CD4-positive, alpha-beta memory T cell (primary cell): Measurements from ENCODE around the gene BRMS1L. TPM values are rescaled to one million over a fixed set of nuclear protein-coding genes. Genes with fewer than 3 reads are reported as not detected.

ENCODE experiments used
- CTCF ChIA-PET: fragments of 350-600 bp; sonication (Branson Sonifier 250); formaldehyde crosslinking; loops from one replicate; lab custom pipeline; 2021; ENCODE audit warnings: inconsistent platforms; ENCODE audit not compliant: partially characterized antibody; lab: Charles Lee
- POLR2A ChIA-PET: fragments of 350-600 bp; sonication (Branson Sonifier 250); formaldehyde crosslinking; loops from one replicate; lab custom pipeline; 2021; ENCODE audit not compliant: partially characterized antibody; lab: Charles Lee
- DNase-seq, 5 donors: peaks; one replicate each; pipeline versions ENCODE4 v3.0.0 to v3.0.0-alpha.2; 2020 to 2022; ENCODE audit warnings: mixed read lengths in 1 of 5
- H3K27ac ChIP-seq: one replicate; pipeline ENCODE4 v1.7.0; 2013; ENCODE audit warnings: low read depth, low read length
- H3K27me3 ChIP-seq: 2 replicates; pipeline ENCODE4 v1.7.0; 2013; ENCODE audit warnings: mild to moderate bottlenecking, low read length, moderate library complexity; ENCODE audit not compliant: insufficient read depth
- H3K36me3 ChIP-seq: 2 replicates; pipeline ENCODE4 v1.7.0; 2013; ENCODE audit warnings: mild to moderate bottlenecking, low read length, moderate library complexity; ENCODE audit not compliant: insufficient read depth
- H3K4me1 ChIP-seq: 2 replicates; pipeline ENCODE4 v1.7.0; 2013; ENCODE audit warnings: mild to moderate bottlenecking, low read length, moderate library complexity; ENCODE audit not compliant: insufficient read depth
- H3K4me3 ChIP-seq, 2 donors: one replicate each; pipeline ENCODE4 v1.7.0; 2013; ENCODE audit warnings: low read length in 2 of 2, mild to moderate bottlenecking in 1 of 2
- H3K9me3 ChIP-seq, 2 donors: one replicate each; pipeline ENCODE4 v1.7.0; 2013; ENCODE audit warnings: low read length in 2 of 2, control low read depth in 1 of 2; ENCODE audit not compliant: control insufficient read depth in 1 of 2
- H3K27ac Mint-ChIP-seq, 7 donors: one replicate each; pipeline ENCODE4 v1.8.0; 2020 to 2021; ENCODE audit warnings: mixed read lengths in 7 of 7, mild to moderate bottlenecking in 6 of 7, inconsistent platforms in 3 of 7, moderate library complexity in 3 of 7
- H3K27me3 Mint-ChIP-seq, 2 donors: one replicate each; pipeline ENCODE4 v1.8.0; 2020 to 2021; ENCODE audit warnings: mixed read lengths in 2 of 2
- H3K36me3 Mint-ChIP-seq, 2 donors: one replicate each; pipeline ENCODE4 v1.8.0; 2020 to 2021; ENCODE audit warnings: mixed read lengths in 2 of 2, inconsistent platforms in 1 of 2, mild to moderate bottlenecking in 1 of 2
- H3K4me1 Mint-ChIP-seq, 4 donors: one replicate each; pipeline ENCODE4 v1.8.0; 2020 to 2021; ENCODE audit warnings: mixed read lengths in 4 of 4, mild to moderate bottlenecking in 1 of 4
- H3K4me3 Mint-ChIP-seq, 8 donors: one replicate each; pipeline ENCODE4 v1.8.0; 2020 to 2021; ENCODE audit warnings: mixed read lengths in 8 of 8, mild to moderate bottlenecking in 7 of 8, moderate library complexity in 6 of 8, inconsistent platforms in 3 of 8
- H3K9me3 Mint-ChIP-seq, 8 donors: one replicate each; pipeline ENCODE4 v1.8.0; 2020 to 2021; ENCODE audit warnings: mixed read lengths in 8 of 8, mild to moderate bottlenecking in 5 of 8, inconsistent platforms in 3 of 8, moderate library complexity in 1 of 8
- intact Hi-C: fragments of 100-400 bp; cut with micrococcal nuclease; formaldehyde crosslinking; loops from one replicate; pipeline ENCODE4 v1.15.1; 2023
- polyA plus RNA-seq, 2 donors: library from polyadenylated mRNA; unstranded; fragments of 300-500 nt; fragmentation: Illumina TruSeq; gene quantifications; one replicate each; pipeline ENCODE4 v1.2.3, GENCODE V29; 2021
- total RNA-seq, 2 experiments: library from RNA; stranded (reverse); gene quantifications; one replicate each; pipeline ENCODE4 v1.2.3, GENCODE V29; 2021

Gene BRMS1L
- total and polyA plus RNA-seq, 4 experiments from 2014 or later = 3.1 to 9.7 (median 5.6) TPM

GRCh38 chr14:35858521-35859209, 32.5 kb downstream of the BRMS1L start:
- H3K27ac Mint-ChIP-seq = no peak overlapping the region
- POLR2A ChIA-PET = no interaction called here
- no peaks in the 10 kb centered on the region for H3K9me3 Mint-ChIP-seq
- no peaks in the 10 kb centered on the region for H3K4me1 ChIP-seq
- H3K4me1 Mint-ChIP-seq = peaks cover 0 to 7% (median 5%) of the 10 kb centered on the region in 4 donors
- no peaks in the 10 kb centered on the region for H3K27me3 Mint-ChIP-seq
- DNase-seq = no peak
- no peak overlapping the region for H3K4me3 Mint-ChIP-seq
- H3K27me3 ChIP-seq = no peaks in the 10 kb centered on the region
- no peak overlapping the region for H3K4me3 ChIP-seq
- intact Hi-C loops = no loop called here
- CTCF ChIA-PET = no interaction called here
- no peak overlapping the region for H3K27ac ChIP-seq
- peaks cover 35 to 45% of the 10 kb centered on the region in 2 donors for H3K36me3 Mint-ChIP-seq
- H3K9me3 ChIP-seq = no peaks in the 10 kb centered on the region
- no peaks in the 10 kb centered on the region for H3K36me3 ChIP-seq

- H3K4me3 ChIP-seq = no peak overlapping the region
- no peaks in the 10 kb centered on the region for H3K27me3 Mint-ChIP-seq
- ChIA-PET POLR2A (no interaction called here), CTCF (interaction anchor here (1.0 kb wide), 1 partner anchor 22 kb away, joined by 3 read pairs; no protein-coding TSS in a partner anchor)
- H3K36me3 Mint-ChIP-seq = peaks cover 48 to 52% of the 10 kb centered on the region in 2 donors
- no peak overlapping the region for H3K27ac Mint-ChIP-seq
- H3K4me1 Mint-ChIP-seq = no peaks in the 10 kb centered on the region
- no peaks in the 10 kb centered on the region for H3K4me1 ChIP-seq
- H3K9me3 ChIP-seq = no peaks in the 10 kb centered on the region
- intact Hi-C loops = no loop called here
- no peaks in the 10 kb centered on the region for H3K36me3 ChIP-seq
- H3K27ac ChIP-seq = no peak overlapping the region
- no peak for DNase-seq
- no peak overlapping the region for H3K4me3 Mint-ChIP-seq
- H3K9me3 Mint-ChIP-seq = no peaks in the 10 kb centered on the region
- no peaks in the 10 kb centered on the region for H3K27me3 ChIP-seq
Observed at GRCh38 chr14:35861204-35861868, 35.2 kb downstream of the BRMS1L start.

- H3K27ac ChIP-seq = no peak overlapping the region
- DNase-seq = no peak
- intact Hi-C loops = no loop called here
- H3K27me3 ChIP-seq = no peaks in the 10 kb centered on the region
- no peaks in the 10 kb centered on the region for H3K9me3 ChIP-seq
- Mint-ChIP-seq H3K4me3 (no peak overlapping the region), H3K27me3 (no peaks in the 10 kb centered on the region), H3K27ac (no peak overlapping the region), H3K36me3 (peaks cover 45 to 53% of the 10 kb centered on the region in 2 donors), H3K9me3 (no peaks in the 10 kb centered on the region), H3K4me1 (no peaks in the 10 kb centered on the region)
- CTCF ChIA-PET = no interaction called here
- no peaks in the 10 kb centered on the region for H3K4me1 ChIP-seq
- POLR2A ChIA-PET = no interaction called here
- no peaks in the 10 kb centered on the region for H3K36me3 ChIP-seq
- H3K4me3 ChIP-seq = no peak overlapping the region
Observed at GRCh38 chr14:35865611-35866324, 39.6 kb downstream of the BRMS1L start.

- Mint-ChIP-seq H3K27me3 (no peaks in the 10 kb centered on the region), H3K9me3 (no peaks in the 10 kb centered on the region), H3K27ac (no peak overlapping the region), H3K4me1 (no peaks in the 10 kb centered on the region), H3K36me3 (peaks cover 44 to 47% of the 10 kb centered on the region in 2 donors), H3K4me3 (no peak overlapping the region)
- CTCF ChIA-PET = interaction anchor here (0.9 kb wide), 1 partner anchor 13 kb away, joined by 3 read pairs; no protein-coding TSS in a partner anchor
- Histone ChIP-seq H3K4me1 (no peaks in the 10 kb centered on the region), H3K27me3 (no peaks in the 10 kb centered on the region), H3K9me3 (no peaks in the 10 kb centered on the region), H3K4me3 (no peak overlapping the region), H3K36me3 (no peaks in the 10 kb centered on the region), H3K27ac (no peak overlapping the region)
- no peak for DNase-seq
- intact Hi-C loops = no loop called here
- POLR2A ChIA-PET = no interaction called here
Observed at GRCh38 chr14:35866595-35867279, 40.6 kb downstream of the BRMS1L start.

GRCh38 chr14:35867280-35867629, 41.1 kb downstream of the BRMS1L start:
- POLR2A ChIA-PET = no interaction called here
- no peaks in the 10 kb centered on the region for H3K27me3 ChIP-seq
- Mint-ChIP-seq H3K27me3 (no peaks in the 10 kb centered on the region), H3K27ac (no peak overlapping the region), H3K36me3 (peaks cover 44 to 47% of the 10 kb centered on the region in 2 donors), H3K4me3 (no peak overlapping the region), H3K9me3 (no peaks in the 10 kb centered on the region), H3K4me1 (no peaks in the 10 kb centered on the region)
- H3K36me3 ChIP-seq = no peaks in the 10 kb centered on the region
- CTCF ChIA-PET = interaction anchor here (0.9 kb wide), 1 partner anchor 12 kb away, joined by 3 read pairs; no protein-coding TSS in a partner anchor
- intact Hi-C loops = no loop called here
- no peaks in the 10 kb centered on the region for H3K9me3 ChIP-seq
- no peak overlapping the region for H3K27ac ChIP-seq
- H3K4me1 ChIP-seq = no peaks in the 10 kb centered on the region
- no peak for DNase-seq
- H3K4me3 ChIP-seq = no peak overlapping the region

GRCh38 chr14:35875296-35875695, 49.2 kb downstream of the BRMS1L start:
- H3K36me3 Mint-ChIP-seq = peaks cover 0 to 4% of the 10 kb centered on the region in 2 donors
- Histone ChIP-seq H3K4me1 (no peaks in the 10 kb centered on the region), H3K27me3 (no peaks in the 10 kb centered on the region), H3K4me3 (no peak overlapping the region), H3K36me3 (no peaks in the 10 kb centered on the region), H3K9me3 (no peaks in the 10 kb centered on the region), H3K27ac (no peak overlapping the region)
- H3K9me3 Mint-ChIP-seq = no peaks in the 10 kb centered on the region
- H3K4me1 Mint-ChIP-seq = no peaks in the 10 kb centered on the region
- no peak overlapping the region for H3K4me3 Mint-ChIP-seq
- H3K27me3 Mint-ChIP-seq = no peaks in the 10 kb centered on the region
- ChIA-PET CTCF (interaction anchor here (1.5 kb wide), 1 partner anchor 9 kb away, joined by 5 read pairs; no protein-coding TSS in a partner anchor), POLR2A (no interaction called here)
- DNase-seq = no peak
- intact Hi-C loops = no loop called here
- H3K27ac Mint-ChIP-seq = no peak overlapping the region

- Histone ChIP-seq H3K4me1 (no peaks in the 10 kb centered on the region), H3K9me3 (no peaks in the 10 kb centered on the region), H3K36me3 (no peaks in the 10 kb centered on the region), H3K27ac (no peak overlapping the region), H3K27me3 (no peaks in the 10 kb centered on the region), H3K4me3 (no peak overlapping the region)
- H3K36me3 Mint-ChIP-seq = no peaks in the 10 kb centered on the region
- H3K4me3 Mint-ChIP-seq = no peak overlapping the region
- no peaks in the 10 kb centered on the region for H3K4me1 Mint-ChIP-seq
- no peaks in the 10 kb centered on the region for H3K9me3 Mint-ChIP-seq
- DNase-seq = no peak
- intact Hi-C loops = no loop called here
- H3K27ac Mint-ChIP-seq = no peak overlapping the region
- no peaks in the 10 kb centered on the region for H3K27me3 Mint-ChIP-seq
- POLR2A ChIA-PET = no interaction called here
- CTCF ChIA-PET = interaction anchor here (1.9 kb wide), 1 partner anchor 496 kb away, joined by 5 read pairs; no protein-coding TSS in a partner anchor
Observed at GRCh38 chr14:35877276-35877675, 51.1 kb downstream of the BRMS1L start.
